HG03175 (cell line): Measurements from ENCODE around the gene KRTAP3-2.
"Not testable (repeated sequence)": the region's sequence is repeated elsewhere in the genome, so short reads cannot be mapped to it uniquely, and the experiment has no call there.

Experiments
- ATAC-seq: cut with Tn5 transposase; IDR thresholded peaks from one replicate; pipeline ENCODE4 v1.9.1; 2021; ENCODE audit warnings: mild to moderate bottlenecking, moderate library complexity; ENCODE audit not compliant: unreplicated experiment

The KRTAP3-2 gene

DNA sequence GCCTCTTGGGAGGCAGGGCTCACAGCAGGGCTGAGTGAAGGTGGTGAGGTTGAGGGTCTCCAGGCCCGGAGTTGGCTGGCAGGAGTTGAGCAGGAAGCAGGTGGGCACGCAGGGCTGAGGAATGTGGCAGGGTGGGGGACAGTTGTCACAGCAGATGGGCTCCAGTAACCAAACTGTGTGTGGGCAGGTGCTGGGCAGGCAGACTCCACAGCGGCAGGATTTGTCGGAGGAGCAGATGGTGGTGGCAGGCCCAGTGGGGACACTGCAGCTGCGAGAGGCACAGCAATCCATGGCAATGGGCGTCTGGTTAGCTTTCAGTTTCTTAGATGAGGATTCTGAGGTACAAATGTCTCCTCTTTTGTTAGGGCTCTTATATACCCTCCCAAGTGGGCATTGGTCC, at the start of gene KRTAP3-2:
KRTAP3-2 (minus strand) TSS at position 344 of the 400 bp plus-strand sequence; CDS start at position 291, 53 bp downstream.
- ATAC-seq: not testable (repeated sequence)

DNA sequence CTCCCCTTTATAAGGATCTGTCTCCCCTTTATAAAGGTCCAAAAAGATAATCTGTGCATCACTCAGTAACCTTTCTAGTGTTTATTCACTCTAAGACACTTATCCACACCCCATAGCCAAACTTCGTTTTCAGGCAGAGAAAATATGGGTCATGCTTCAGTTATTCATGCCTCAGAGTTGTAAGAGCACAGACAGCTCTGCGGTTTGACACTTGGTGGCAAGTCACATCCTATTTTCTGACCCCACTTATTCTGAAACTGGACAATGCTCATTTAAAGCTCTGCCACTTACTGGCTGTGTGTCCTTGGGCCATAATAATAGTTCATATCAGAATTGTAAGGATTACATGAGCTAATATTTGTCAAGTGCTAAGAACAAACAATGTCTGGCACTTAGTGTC, 49.4 kb upstream of the KRTAP3-2 start:
- ATAC-seq: peak; percentile 55

GRCh38 chr17:41048441-41048840, 48.7 kb upstream of the KRTAP3-2 start:
- ATAC-seq: no peak

DNA sequence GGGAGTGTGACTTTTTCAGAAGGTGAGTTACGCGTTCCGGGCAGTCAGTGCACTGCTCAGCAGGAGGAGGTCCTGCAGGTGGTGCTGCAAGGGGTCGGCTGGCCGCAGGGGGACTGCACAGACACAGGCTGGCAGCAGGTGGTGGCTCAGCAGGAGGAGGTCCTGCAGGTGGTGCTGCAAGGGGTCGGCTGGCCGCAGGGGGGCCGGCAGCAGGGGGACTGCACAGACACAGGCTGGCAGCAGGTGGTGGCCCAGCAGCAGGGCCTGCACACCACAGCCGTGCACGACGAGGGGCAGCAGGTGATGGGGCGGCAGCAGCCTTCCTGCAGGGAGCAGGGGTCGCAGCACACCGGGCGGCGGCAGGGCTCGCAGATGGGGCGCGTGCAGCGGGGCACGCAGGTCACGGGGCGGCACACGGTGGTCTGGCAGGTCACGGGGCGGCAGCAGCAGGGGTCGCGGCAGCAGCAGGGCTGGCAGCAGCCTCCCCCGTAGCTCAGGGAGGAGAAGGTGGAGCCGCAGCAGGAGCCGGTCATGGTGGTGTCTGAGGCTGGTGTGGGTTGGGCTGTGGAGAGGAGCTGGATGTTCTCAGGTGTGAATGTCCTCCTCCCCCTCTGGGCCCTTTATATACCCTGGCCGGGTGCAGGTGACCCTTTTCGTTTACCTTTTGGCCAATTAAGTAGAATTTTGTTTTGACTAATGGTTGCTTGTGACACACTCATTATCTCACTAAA, 47.2 kb upstream of the KRTAP3-2 start, which contains the start of gene KRTAP2-1:
KRTAP2-1 (minus strand) TSS at position 582 of the 731 bp plus-strand sequence; CDS start at position 533, 49 bp downstream.
- ATAC-seq: not testable (repeated sequence)

GRCh38 chr17:41042953-41043352, 43.2 kb upstream of the KRTAP3-2 start:
- ATAC-seq: no peak

DNA sequence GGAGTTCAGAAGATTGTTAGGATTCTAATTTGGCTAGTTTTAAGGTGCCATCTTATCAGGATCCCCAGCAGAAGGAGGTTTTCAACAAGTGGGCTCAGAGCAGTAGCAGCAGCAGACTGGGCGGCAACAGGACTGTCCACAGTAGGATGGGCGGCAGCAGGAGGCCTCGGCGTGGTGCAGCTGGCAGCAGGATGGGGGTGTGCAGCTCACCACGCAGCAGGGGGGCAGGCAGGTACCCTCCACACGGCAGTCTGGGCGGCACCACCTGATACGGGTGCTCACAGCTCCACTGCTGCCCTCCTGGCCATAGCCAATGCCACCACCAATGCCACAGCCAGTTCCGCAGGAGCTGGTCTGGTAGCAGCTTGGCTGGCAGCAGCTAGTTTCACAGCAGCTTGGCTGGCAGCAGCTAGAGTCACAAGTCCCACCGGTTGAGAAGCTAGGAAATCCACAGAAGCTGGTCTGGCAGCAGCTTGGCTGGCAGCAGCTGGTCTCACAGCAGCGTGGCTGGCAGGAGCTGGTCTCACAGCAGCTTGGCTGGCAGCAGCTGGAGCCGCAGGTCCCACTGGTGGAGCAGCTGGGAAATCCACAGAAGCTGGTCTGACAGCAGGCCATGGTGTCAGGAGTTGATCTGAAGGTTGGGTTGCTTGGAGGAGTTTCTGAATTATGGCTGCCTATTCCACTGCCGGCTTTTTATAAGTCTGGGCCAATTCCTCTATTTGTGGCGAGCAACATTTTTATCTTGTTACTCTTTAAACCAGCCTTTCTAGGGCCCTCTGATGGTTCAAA, 41.3 kb upstream of the KRTAP3-2 start, which contains the start of gene KRTAP1-1:
KRTAP1-1 (minus strand) TSS at position 668 of the 789 bp plus-strand sequence; CDS start at position 615, 53 bp downstream.
- ATAC-seq: not testable (repeated sequence)

DNA sequence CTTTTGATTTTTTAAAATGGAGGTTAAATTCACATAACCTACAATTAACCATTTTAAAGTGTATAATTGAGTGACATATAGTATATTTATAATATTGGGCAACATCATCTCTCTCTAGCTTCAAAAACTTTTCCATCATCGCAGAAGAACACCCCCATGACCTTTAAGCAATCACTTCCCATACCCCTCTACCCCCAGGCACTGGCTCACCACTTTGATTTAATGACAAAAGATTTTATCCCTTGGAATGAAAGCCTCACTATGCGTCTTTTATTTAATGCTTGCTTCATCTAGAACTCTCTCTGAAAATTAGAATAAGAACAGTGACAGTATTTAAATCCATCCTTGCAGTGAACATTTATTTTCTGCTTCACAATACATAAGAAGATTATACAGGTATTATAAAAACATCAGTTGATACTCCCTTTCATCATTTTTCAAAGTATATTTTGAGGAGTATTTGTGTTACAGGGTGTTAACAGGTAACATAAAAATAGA, 38.2 kb upstream of the KRTAP3-2 start:
- ATAC-seq: no peak

GRCh38 chr17:41034346-41034935, 34.7 kb upstream of the KRTAP3-2 start, which contains the start of gene KRTAP1-3:
KRTAP1-3 (minus strand) TSS chr17:41034874; CDS start chr17:41034821, 53 bp downstream.
- not testable (repeated sequence) for ATAC-seq

GRCh38 chr17:41029633-41030245, 30.0 kb upstream of the KRTAP3-2 start, which contains the start of gene KRTAP1-4:
KRTAP1-4 (minus strand) TSS chr17:41030195; CDS start chr17:41030078, 117 bp downstream.
- ATAC-seq: no peak

DNA sequence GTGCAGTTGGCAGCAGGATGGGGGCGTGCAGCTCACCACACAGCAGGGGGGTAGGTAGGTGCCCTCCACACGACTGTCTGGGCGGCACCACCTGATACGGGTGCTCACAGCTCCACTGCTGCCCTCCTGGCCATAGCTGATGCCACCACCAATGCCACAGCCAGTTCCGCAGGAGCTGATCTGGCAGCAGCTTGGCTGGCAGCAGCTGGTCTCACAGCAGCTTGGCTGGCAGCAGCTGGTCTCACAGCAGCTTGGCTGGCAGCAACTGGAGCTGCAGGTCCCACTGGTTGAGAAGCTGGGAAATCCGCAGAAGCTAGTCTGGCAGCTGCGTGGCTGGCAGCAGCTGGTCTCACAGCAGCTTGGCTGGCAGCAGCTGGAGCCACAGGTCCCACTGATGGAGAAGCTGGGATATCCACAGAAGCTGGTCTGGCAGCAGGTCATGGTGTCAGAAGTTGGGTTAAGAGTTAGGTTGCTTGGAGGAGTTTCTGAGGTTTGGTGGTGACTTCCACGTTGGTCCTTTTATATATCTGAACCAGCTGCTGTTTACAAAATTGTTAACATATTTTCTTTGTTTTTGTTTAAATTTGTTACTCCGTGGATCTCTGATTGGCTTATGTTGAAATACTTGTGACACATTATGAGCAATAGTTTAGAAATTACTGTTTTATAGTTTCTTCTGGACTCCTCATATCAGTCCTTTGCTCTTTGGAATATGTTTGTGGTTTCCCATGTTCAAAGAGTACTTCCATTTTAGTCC, 27.2 kb upstream of the KRTAP3-2 start, which contains the start of gene KRTAP1-5:
KRTAP1-5 (minus strand) TSS at position 494 of the 757 bp plus-strand sequence; CDS start at position 441, 53 bp downstream.
- ATAC-seq: no peak

GRCh38 chr17:41024697-41025096, 25.0 kb upstream of the KRTAP3-2 start:
- no peak for ATAC-seq

DNA sequence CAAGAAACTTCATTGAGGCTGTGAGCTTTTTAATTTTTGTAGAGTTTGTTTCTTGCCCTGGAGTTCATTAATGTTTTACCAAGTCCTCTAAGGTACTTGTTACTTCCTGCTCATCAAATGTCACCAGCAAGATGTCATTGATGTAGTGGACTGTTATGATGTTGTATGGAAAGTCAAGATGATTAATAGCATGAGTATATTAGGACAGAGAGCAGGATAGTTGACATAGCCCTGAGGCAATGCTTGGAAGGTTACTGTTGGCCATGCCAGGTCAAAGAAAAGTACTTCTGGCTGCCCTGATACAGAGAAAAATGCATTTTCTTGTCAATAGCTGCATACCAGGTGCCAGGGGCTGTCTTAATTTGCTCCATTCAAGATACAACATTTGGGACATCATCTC, 20.6 kb upstream of the KRTAP3-2 start:
- ATAC-seq: no peak

DNA sequence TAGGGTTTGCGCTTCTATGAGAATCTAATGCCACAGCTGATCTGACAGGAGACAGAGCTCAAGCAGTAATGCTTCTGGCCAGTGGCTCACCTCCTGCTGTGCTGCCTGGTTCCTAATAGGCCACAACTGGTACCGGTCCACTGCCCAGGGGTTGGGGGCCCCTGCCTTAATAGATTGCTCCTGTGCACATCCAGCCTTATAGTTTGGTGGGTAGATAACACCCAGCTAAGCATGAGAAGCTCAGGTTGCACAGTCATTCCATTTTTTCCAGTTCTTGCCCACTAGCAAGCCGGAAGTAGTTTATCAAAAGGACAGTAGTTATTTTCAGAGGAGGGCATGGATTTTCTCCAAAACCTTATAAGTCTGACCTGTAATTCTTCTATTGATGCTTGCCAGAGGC, 19.7 kb upstream of the KRTAP3-2 start:
- no peak for ATAC-seq

DNA sequence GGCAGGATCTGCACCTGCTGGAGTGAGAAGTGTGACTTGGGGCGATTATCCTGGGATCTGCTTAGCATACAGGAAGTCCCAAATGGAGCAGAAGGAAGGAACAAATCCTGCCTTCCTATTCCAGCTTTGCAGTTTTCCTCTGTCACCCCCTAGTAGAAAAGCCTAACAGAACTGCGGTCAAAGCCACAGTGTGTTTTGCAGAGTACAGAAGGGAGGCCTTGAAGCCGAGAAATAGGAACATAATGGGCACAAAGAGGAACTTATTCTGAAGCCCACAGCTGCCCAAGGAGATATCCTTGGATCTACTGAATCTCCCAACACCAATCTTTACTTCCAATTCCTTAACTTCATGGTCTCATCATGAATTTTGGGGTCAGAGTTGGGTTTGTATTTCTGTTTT, 18.8 kb upstream of the KRTAP3-2 start:
- ATAC-seq: no peak

- no peak for ATAC-seq
Measured at GRCh38 chr17:41016578-41017215, 17.0 kb upstream of the KRTAP3-2 start.

DNA sequence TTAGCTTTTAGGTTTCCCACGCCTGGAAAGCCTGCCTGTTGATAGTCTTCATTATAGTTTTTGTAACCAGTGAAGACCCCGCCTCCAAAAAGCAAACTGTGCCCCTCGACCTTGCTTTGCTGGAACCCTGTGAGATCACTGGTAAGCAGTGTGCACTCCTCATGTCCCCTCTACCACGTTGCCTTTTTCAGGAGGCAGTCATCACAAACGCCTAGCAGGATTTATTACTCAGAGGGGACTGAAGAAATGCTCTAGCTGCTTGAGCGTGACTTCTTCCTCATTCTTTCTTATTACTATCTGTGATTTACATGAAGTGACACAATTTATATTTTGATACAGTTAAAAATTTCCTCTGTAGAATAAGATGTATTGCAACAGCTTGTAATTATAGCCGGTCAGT, 15.7 kb upstream of the KRTAP3-2 start:
- no peak for ATAC-seq

DNA sequence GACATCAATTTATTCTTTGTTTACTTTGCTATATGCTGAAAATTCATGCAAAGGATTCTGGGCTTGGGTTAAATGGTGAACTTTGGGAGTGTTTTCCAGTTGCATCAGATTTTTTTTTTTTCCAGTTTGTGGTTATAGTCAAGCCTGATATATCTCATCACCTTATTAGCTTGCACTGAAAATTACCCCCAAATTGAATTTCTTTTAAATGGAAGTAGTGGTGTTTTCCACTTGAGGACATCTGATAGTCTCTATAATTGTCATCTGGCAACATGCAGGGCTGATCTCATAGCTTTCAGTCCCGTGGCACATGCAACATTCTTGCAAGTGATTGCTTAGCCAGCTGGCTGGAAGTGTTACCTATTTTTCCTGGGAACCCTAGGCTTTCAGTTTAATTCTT, 13.9 kb upstream of the KRTAP3-2 start:
- no peak for ATAC-seq

GRCh38 chr17:41013181-41013580, 13.5 kb upstream of the KRTAP3-2 start:
- no peak for ATAC-seq
